SK-N-SH treated with all-trans-retinoic acid at 6 μM for 48 hours (cell line): ENCODE results near the gene CPNE2.

Experiments used
- ATAC-seq: fragments of 200-7000 bp; cut with Tn5 transposase; 3 replicates; pipeline ENCODE4 v1.9.1; 2020; ENCODE audit warnings: mild to moderate bottlenecking, moderate library complexity
- ARNTL ChIP-seq: fragments of 450-650 bp; formaldehyde crosslinking; IDR thresholded peaks from 2 replicates; pipeline ENCODE4 v1.5.0; 2020; ENCODE audit warnings: low read depth, mild to moderate bottlenecking, moderate library complexity, borderline replicate concordance
- BACH2 ChIP-seq: fragments of 250-450 bp; sonication (Bioruptor Pico); IDR thresholded peaks from 2 replicates; pipeline ENCODE4 v1.9.0; 2021; ENCODE audit warnings: mild to moderate bottlenecking, borderline replicate concordance
- CREB5 ChIP-seq: fragments of 250-450 bp; sonication (Bioruptor Pico); IDR thresholded peaks from 2 replicates; pipeline ENCODE4 v1.5.1; 2020; ENCODE audit warnings: low read depth, mild to moderate bottlenecking, moderate library complexity
- CSDC2 ChIP-seq: fragments of 250-450 bp; sonication (Bioruptor Pico); IDR thresholded peaks from 2 replicates; pipeline ENCODE4 v1.5.0; 2020; ENCODE audit warnings: mild to moderate bottlenecking, moderate library complexity
- CSRNP3 ChIP-seq: fragments of 250-450 bp; sonication (Bioruptor Pico); IDR thresholded peaks from 2 replicates; pipeline ENCODE4 v1.5.1; 2021; ENCODE audit warnings: mild to moderate bottlenecking, moderate library complexity
- ESRRG ChIP-seq: fragments of 250-450 bp; sonication (Bioruptor Pico); IDR thresholded peaks from 2 replicates; pipeline ENCODE4 v1.6.1; 2021; ENCODE audit warnings: mild to moderate bottlenecking
- GLIS3 ChIP-seq: fragments of 250-450 bp; sonication (Bioruptor Pico); IDR thresholded peaks from 2 replicates; pipeline ENCODE4 v1.5.0; 2020; ENCODE audit warnings: mild to moderate bottlenecking, moderate library complexity
- ISL1 ChIP-seq: fragments of 250-450 bp; sonication (Bioruptor Pico); IDR thresholded peaks from 2 replicates; pipeline ENCODE4 v2.1.2; 2022; ENCODE audit warnings: mild to moderate bottlenecking, moderate library complexity
- PATZ1 ChIP-seq: fragments of 250-450 bp; sonication (Bioruptor Pico); IDR thresholded peaks from 2 replicates; pipeline ENCODE4 v1.8.0; 2020; ENCODE audit warnings: mild to moderate bottlenecking, moderate library complexity, borderline replicate concordance
- POU6F1 ChIP-seq: fragments of 250-450 bp; sonication (Bioruptor Pico); IDR thresholded peaks from 2 replicates; pipeline ENCODE4 v1.8.0; 2021; ENCODE audit warnings: low read depth, mild to moderate bottlenecking, moderate library complexity, borderline replicate concordance
- PPARA ChIP-seq: fragments of 250-450 bp; sonication (Bioruptor Pico); IDR thresholded peaks from 2 replicates; pipeline ENCODE4 v1.5.0; 2020; ENCODE audit warnings: mild to moderate bottlenecking, borderline replicate concordance
- SNAI2 ChIP-seq: fragments of 250-450 bp; sonication (Bioruptor Pico); IDR thresholded peaks from 2 replicates; pipeline ENCODE4 v1.5.0; 2020; ENCODE audit warnings: mild to moderate bottlenecking, moderate library complexity
- TCF4 ChIP-seq: fragments of 250-450 bp; sonication (Bioruptor Pico); IDR thresholded peaks from 2 replicates; pipeline ENCODE4 v1.8.0; 2021; ENCODE audit warnings: mild to moderate bottlenecking, moderate library complexity, borderline replicate concordance
- TOX ChIP-seq: fragments of 250-450 bp; sonication (Bioruptor Pico); IDR thresholded peaks from 2 replicates; pipeline ENCODE4 v1.8.0; 2021; ENCODE audit warnings: mild to moderate bottlenecking, moderate library complexity, borderline replicate concordance
- ZC3H10 ChIP-seq: fragments of 250-450 bp; sonication (Bioruptor Pico); IDR thresholded peaks from 2 replicates; pipeline ENCODE4 v1.5.1; 2021; ENCODE audit warnings: mild to moderate bottlenecking, moderate library complexity
- ZFP3 ChIP-seq: fragments of 250-450 bp; sonication (Bioruptor Pico); IDR thresholded peaks from 2 replicates; pipeline ENCODE4 v1.5.0; 2020; ENCODE audit warnings: mild to moderate bottlenecking, moderate library complexity
- ZFP30 ChIP-seq: fragments of 450-650 bp; formaldehyde crosslinking; IDR thresholded peaks from 2 replicates; pipeline ENCODE4 v1.5.0; 2022; ENCODE audit warnings: mild to moderate bottlenecking, moderate library complexity
- ZNF565 ChIP-seq: fragments of 450-650 bp; formaldehyde crosslinking; conservative IDR thresholded peaks from 2 replicates; pipeline ENCODE4 v1.5.0; 2020; ENCODE audit warnings: low read depth, mild to moderate bottlenecking, moderate library complexity
- ZNF70 ChIP-seq: fragments of 450-650 bp; formaldehyde crosslinking; IDR thresholded peaks from 2 replicates; pipeline ENCODE4 v1.5.0; 2020; ENCODE audit warnings: mild to moderate bottlenecking, moderate library complexity
- ZNF8 ChIP-seq: fragments of 450-650 bp; formaldehyde crosslinking; IDR thresholded peaks from 2 replicates; pipeline ENCODE4 v1.5.0; 2020; ENCODE audit warnings: mild to moderate bottlenecking, moderate library complexity

The CPNE2 gene

GRCh38 chr16:57096793-57097192 is 4.4 kb downstream of the CPNE2 start:
- ATAC-seq, result no peak

DNA sequence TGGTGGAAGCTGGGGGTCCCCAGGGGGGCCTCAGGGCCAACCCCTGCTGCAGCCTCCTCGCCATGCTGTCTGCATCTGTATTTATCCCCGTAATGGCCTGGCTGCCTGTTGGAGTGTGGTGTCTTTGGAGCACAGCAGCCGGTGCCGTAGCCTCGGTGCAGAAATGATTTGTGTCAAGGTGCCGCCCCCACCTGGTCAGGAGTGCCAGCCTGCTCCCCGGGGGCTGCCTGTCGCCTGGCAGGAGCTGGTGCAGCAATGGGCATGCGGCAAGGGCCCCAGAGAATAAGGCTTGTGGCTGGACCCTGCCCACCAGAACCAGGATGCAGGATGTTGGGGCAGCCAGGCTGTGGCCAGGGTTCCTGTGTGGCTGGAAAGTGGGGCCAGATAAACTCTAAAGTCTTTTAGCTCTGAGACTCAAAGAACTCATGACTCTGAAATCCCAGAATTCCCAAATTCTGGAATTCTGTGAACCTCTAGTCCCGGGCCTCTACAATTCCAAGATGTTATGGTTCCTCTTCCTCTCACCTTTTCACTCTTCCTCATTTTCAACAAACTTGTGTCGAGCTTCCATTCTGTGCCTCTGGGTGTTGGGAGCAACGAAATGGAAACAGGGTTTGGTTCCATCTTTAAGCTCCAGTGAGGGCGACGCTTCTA is 5.9 kb downstream of the CPNE2 start:
- TF ChIP-seq SNAI2 (CRISPR knock-in tag), result no peak
- no peak for TF ChIP-seq PPARA (CRISPR knock-in tag)
- no peak for TF ChIP-seq ZNF70
- no peak for TF ChIP-seq PATZ1 (CRISPR knock-in tag)
- no peak for ATAC-seq

More at GRCh38 chr16:57096793-57097192, 4.4 kb downstream of the CPNE2 start:
- TF ChIP-seq GLIS3 (CRISPR knock-in tag) (no peak), CSDC2 (CRISPR knock-in tag) (no peak), ESRRG (no peak), PATZ1 (CRISPR knock-in tag) (no peak), ZNF8 (CRISPR knock-in tag) (no peak), ARNTL (CRISPR knock-in tag) (no peak), ZFP30 (no peak), POU6F1 (CRISPR knock-in tag) (no peak), CSRNP3 (CRISPR knock-in tag) (no peak), TOX (CRISPR knock-in tag) (no peak), CREB5 (CRISPR knock-in tag) (no peak), BACH2 (no peak), SNAI2 (CRISPR knock-in tag) (no peak), PPARA (CRISPR knock-in tag) (no peak), ISL1 (CRISPR knock-in tag) (no peak), ZC3H10 (CRISPR knock-in tag) (no peak), ZNF565 (CRISPR knock-in tag) (no peak), ZFP3 (CRISPR knock-in tag) (no peak)

DNA sequence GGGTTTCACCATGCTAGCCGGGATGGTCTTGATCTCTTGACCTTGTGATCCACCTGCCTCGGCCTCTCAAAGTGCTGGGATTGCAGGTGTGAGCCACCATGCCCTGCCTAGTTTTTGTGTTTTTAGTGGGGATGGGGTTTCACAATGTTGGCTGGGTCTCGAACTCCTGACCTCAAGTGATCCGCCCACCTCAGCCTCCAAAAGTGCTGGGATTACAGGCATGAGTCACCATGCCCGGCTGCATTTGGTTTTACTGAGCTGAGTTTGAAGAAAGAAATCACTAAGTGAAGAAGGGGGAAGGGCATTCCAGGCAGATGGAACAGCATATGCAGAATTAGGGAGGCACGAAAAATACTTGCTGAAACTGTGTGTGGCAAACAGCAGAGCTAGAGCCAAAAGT is 7.6 kb downstream of the CPNE2 start:
- ATAC-seq, result peak; percentile 50; the same call in 2 of the 3 replicates

DNA sequence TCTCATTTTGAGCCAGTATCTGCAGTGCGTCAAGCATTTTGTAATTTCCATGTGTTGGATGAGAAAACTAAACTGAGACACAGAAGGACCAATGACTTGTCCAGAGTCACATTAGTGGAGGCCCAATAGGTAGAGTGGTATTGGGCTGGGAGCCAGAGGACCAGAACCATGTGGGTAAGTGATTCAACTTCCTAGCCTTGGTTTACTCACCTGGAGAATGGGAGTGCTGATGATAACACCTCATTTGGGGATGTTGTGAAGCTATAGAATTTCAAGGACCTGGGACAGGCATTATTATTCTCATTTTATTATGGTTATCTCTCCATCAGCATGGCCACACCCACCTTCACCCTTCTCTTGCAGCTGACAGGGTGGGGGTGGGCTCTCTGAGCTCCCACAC is 8.1 kb downstream of the CPNE2 start:
- TF ChIP-seq TCF4 (CRISPR knock-in tag) (no peak), ZFP30 (no peak), ZFP3 (CRISPR knock-in tag) (no peak), SNAI2 (CRISPR knock-in tag) (no peak)

More for the DNA sequence above, 8.1 kb downstream of the CPNE2 start:
- no peak for ATAC-seq
